ENCODE results near the gene MOB4. TPM values are rescaled to one million over a fixed set of nuclear protein-coding genes. Genes with fewer than 3 reads are reported as not detected.

MOB4 gene
- polyA plus RNA-seq, 1 of the 3 experiments (the other 2 are of a cell fraction): 22.0 TPM

GRCh38 chr2:197504000-197504399 is 11.9 kb upstream of the MOB4 start (continued):
- TF ChIP-seq, protein P1, sequence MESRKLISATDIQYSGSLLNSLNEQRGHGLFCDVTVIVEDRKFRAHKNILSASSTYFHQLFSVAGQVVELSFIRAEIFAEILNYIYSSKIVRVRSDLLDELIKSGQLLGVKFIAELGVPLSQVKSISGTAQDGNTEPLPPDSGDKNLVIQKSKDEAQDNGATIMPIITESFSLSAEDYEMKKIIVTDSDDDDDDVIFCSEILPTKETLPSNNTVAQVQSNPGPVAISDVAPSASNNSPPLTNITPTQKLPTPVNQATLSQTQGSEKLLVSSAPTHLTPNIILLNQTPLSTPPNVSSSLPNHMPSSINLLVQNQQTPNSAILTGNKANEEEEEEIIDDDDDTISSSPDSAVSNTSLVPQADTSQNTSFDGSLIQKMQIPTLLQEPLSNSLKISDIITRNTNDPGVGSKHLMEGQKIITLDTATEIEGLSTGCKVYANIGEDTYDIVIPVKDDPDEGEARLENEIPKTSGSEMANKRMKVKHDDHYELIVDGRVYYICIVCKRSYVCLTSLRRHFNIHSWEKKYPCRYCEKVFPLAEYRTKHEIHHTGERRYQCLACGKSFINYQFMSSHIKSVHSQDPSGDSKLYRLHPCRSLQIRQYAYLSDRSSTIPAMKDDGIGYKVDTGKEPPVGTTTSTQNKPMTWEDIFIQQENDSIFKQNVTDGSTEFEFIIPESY (IDR thresholded peaks at IDR 0.05; ENCODE audit: borderline replicate concordance, low read depth): no peak
- TF ChIP-seq EP300 (IDR thresholded peaks at IDR 0.05; ENCODE audit: borderline replicate concordance in 1 of 2, low read depth in 1 of 2, low read length in 1 of 2) (no peak), CHD2 (IDR thresholded peaks at IDR 0.05; ENCODE audit: low read length, partially characterized antibody) (no peak), TEAD4 (IDR thresholded peaks at IDR 0.05; ENCODE audit: borderline replicate concordance, insufficient read depth) (no peak), USF1 (IDR thresholded peaks at IDR 0.05; ENCODE audit: borderline replicate concordance, low read depth) (no peak)

- H3K27ac ChIP-seq (ENCODE audit: low read depth in 2 of 2, low read length in 1 of 2): no peak overlapping the region
- POLR2A ChIA-PET: no interaction called here
Observed at GRCh38 chr2:197504512-197504911, 11.4 kb upstream of the MOB4 start.

More at GRCh38 chr2:197504512-197504911, 11.4 kb upstream of the MOB4 start:
- peaks cover 16% of the 10 kb centered on the region for H3F3A ChIP-seq (replicated peaks; ENCODE audit: insufficient read depth)
- DNase-seq: no peak
- no peaks in the 10 kb centered on the region for H3K9me2 ChIP-seq
- no peak overlapping the region for H2AFZ ChIP-seq (ENCODE audit: low read depth)
- no peaks in the 10 kb centered on the region for H3K27me3 ChIP-seq (ENCODE audit: insufficient read depth)
- H3K36me3 ChIP-seq (replicated peaks in 1 of 2; ENCODE audit: control insufficient read depth in 1 of 2, insufficient read depth in 2 of 2, low read length in 1 of 2): peaks cover 35 to 42% of the 10 kb centered on the region in 2 experiments
- CTCF ChIA-PET: interaction anchor here (2.3 kb wide), 1 partner anchor 11 kb away, joined by 6 read pairs; no protein-coding TSS in a partner anchor
- no peak overlapping the region for H3K9ac ChIP-seq
- no peak overlapping the region for H3K4me3 ChIP-seq (ENCODE audit: low read depth in 2 of 2, low read length in 1 of 2)
- 91% methylated on average over 6 of the region's 6 CpGs for WGBS (ENCODE audit: low lambda C conversion rate)
- peaks cover 45% of the 10 kb centered on the region for H3K79me2 ChIP-seq (ENCODE audit: insufficient read depth)
- no peak overlapping the region for H3K4me2 ChIP-seq
- H3K9me3 ChIP-seq: no peaks in the 10 kb centered on the region
- no peaks in the 10 kb centered on the region for H4K20me1 ChIP-seq (ENCODE audit: insufficient read depth)
- peaks cover 8 to 15% of the 10 kb centered on the region in 2 experiments; a peak in 3 of 4 replicates for H3K4me1 ChIP-seq (ENCODE audit: control insufficient read depth in 1 of 2, insufficient read depth in 2 of 2, low read depth in 1 of 2, low read length in 1 of 2)
- TF ChIP-seq IRF3 (IDR thresholded peaks at IDR 0.05; ENCODE audit: low read depth, low read length) (no peak), TAF1 (IDR thresholded peaks at IDR 0.05; ENCODE audit: borderline replicate concordance, low read depth, low read length) (no peak), NFIC (IDR thresholded peaks at IDR 0.05; ENCODE audit: borderline replicate concordance) (no peak), MXI1 (IDR thresholded peaks at IDR 0.05; ENCODE audit: low read depth, low read length) (no peak), GATA2 (CRISPR knock-in tag; IDR thresholded peaks at IDR 0.05) (no peak), MEF2A (IDR thresholded peaks at IDR 0.05; ENCODE audit: borderline replicate concordance, low read depth) (no peak), EZH2phosphoT487 (IDR thresholded peaks at IDR 0.05; ENCODE audit: borderline replicate concordance, low read depth) (no peak), SIN3A (IDR thresholded peaks at IDR 0.05; ENCODE audit: borderline replicate concordance, low read depth, low read length) (no peak), TEAD4 (IDR thresholded peaks at IDR 0.05; ENCODE audit: borderline replicate concordance, insufficient read depth) (no peak)
- TF ChIP-seq, protein P2, sequence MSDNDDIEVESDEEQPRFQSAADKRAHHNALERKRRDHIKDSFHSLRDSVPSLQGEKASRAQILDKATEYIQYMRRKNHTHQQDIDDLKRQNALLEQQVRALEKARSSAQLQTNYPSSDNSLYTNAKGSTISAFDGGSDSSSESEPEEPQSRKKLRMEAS (IDR thresholded peaks at IDR 0.05; ENCODE audit: low read depth): no peak
- TF ChIP-seq, protein P3, sequence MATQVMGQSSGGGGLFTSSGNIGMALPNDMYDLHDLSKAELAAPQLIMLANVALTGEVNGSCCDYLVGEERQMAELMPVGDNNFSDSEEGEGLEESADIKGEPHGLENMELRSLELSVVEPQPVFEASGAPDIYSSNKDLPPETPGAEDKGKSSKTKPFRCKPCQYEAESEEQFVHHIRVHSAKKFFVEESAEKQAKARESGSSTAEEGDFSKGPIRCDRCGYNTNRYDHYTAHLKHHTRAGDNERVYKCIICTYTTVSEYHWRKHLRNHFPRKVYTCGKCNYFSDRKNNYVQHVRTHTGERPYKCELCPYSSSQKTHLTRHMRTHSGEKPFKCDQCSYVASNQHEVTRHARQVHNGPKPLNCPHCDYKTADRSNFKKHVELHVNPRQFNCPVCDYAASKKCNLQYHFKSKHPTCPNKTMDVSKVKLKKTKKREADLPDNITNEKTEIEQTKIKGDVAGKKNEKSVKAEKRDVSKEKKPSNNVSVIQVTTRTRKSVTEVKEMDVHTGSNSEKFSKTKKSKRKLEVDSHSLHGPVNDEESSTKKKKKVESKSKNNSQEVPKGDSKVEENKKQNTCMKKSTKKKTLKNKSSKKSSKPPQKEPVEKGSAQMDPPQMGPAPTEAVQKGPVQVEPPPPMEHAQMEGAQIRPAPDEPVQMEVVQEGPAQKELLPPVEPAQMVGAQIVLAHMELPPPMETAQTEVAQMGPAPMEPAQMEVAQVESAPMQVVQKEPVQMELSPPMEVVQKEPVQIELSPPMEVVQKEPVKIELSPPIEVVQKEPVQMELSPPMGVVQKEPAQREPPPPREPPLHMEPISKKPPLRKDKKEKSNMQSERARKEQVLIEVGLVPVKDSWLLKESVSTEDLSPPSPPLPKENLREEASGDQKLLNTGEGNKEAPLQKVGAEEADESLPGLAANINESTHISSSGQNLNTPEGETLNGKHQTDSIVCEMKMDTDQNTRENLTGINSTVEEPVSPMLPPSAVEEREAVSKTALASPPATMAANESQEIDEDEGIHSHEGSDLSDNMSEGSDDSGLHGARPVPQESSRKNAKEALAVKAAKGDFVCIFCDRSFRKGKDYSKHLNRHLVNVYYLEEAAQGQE (IDR thresholded peaks at IDR 0.05; ENCODE audit: low read depth, low read length): no peak
